ENCODE data around the gene NDRG2. TPM values are rescaled to one million over a fixed set of nuclear protein-coding genes. Genes with fewer than 3 reads are reported as not detected.

The NDRG2 gene
- polyA plus RNA-seq, 1 experiment: 1.0 TPM

GRCh38 chr14:21068521-21069387 is 43.9 kb upstream of the NDRG2 start:
- TF ChIP-seq CTCF (IDR thresholded peaks at IDR 0.05; ENCODE audit: low read depth, low read length): peak; percentile 73
- H3K27ac ChIP-seq (ENCODE audit: low read depth, low read length): peak overlapping the region; percentile 52

GRCh38 chr14:21066882-21067502 is 42.1 kb upstream of the NDRG2 start:
- Histone ChIP-seq H3K27ac (ENCODE audit: low read depth, low read length) (no peak overlapping the region), H3K9me3 (ENCODE audit: control insufficient read depth, insufficient read depth, low read length) (no peaks in the 10 kb centered on the region; the same call in 1 of the 2 replicates), H3K27me3 (ENCODE audit: control insufficient read depth, insufficient read depth, low read length) (no peaks in the 10 kb centered on the region), H3K4me3 (ENCODE audit: low read depth, low read length) (no peak overlapping the region)
- ChIA-PET CTCF (interaction anchor here (0.5 to 5.0 kb wide), 11 partner anchors 19 to 369 kb away, joined by 3 to 153 read pairs (median 9); no protein-coding TSS in a partner anchor), POLR2A (interaction anchor here (0.7 kb wide), 1 partner anchor 38 kb away, joined by 3 read pairs; no protein-coding TSS in a partner anchor)
- peak; percentile 33; the same call in 1 of the 2 replicates for TF ChIP-seq CTCF (IDR thresholded peaks at IDR 0.05; ENCODE audit: low read depth, low read length)
- no peak for DNase-seq (ENCODE audit: low read depth, low spot score)

More at GRCh38 chr14:21068521-21069387, 43.9 kb upstream of the NDRG2 start:
- no peak for DNase-seq (ENCODE audit: low read depth, low spot score)
- H3K4me3 ChIP-seq (ENCODE audit: low read depth, low read length): peak overlapping the region; percentile 82
- H3K9me3 ChIP-seq (ENCODE audit: control insufficient read depth, insufficient read depth, low read length): no peaks in the 10 kb centered on the region; the same call in 1 of the 2 replicates
- ChIA-PET POLR2A (interaction anchor here (0.6 to 1.6 kb wide), 3 partner anchors 19 to 77 kb away, joined by 3 to 4 read pairs (median 3); no protein-coding TSS in a partner anchor), CTCF (interaction anchor here (0.8 to 5.0 kb wide), 19 partner anchors 10 to 148 kb away, joined by 3 to 153 read pairs (median 7); partner anchors contain the start of gene TMEM253)
- H3K27me3 ChIP-seq (ENCODE audit: control insufficient read depth, insufficient read depth, low read length): no peaks in the 10 kb centered on the region

- no peak for TF ChIP-seq CTCF (IDR thresholded peaks at IDR 0.05; ENCODE audit: low read depth, low read length)
- Histone ChIP-seq H3K9me3 (ENCODE audit: control insufficient read depth, insufficient read depth, low read length) (no peaks in the 10 kb centered on the region), H3K4me3 (ENCODE audit: low read depth, low read length) (no peak overlapping the region), H3K27me3 (ENCODE audit: control insufficient read depth, insufficient read depth, low read length) (no peaks in the 10 kb centered on the region), H3K27ac (ENCODE audit: low read depth, low read length) (no peak overlapping the region)
- ChIA-PET CTCF (interaction anchor here (0.7 to 3.1 kb wide), 9 partner anchors 8 to 93 kb away, joined by 3 to 38 read pairs (median 4); no protein-coding TSS in a partner anchor), POLR2A (interaction anchor here (1.6 kb wide), 1 partner anchor 8 kb away, joined by 6 read pairs; no protein-coding TSS in a partner anchor)
- peak; percentile 54 for DNase-seq (ENCODE audit: low read depth, low spot score)
These were observed 38.6 kb upstream of the NDRG2 start for GRCh38 chr14:21063479-21063878.

- Histone ChIP-seq H3K27me3 (ENCODE audit: control insufficient read depth, insufficient read depth, low read length) (no peaks in the 10 kb centered on the region), H3K4me3 (ENCODE audit: low read depth, low read length) (no peak overlapping the region), H3K27ac (ENCODE audit: low read depth, low read length) (no peak overlapping the region), H3K9me3 (ENCODE audit: control insufficient read depth, insufficient read depth, low read length) (no peaks in the 10 kb centered on the region)
- DNase-seq (ENCODE audit: low read depth, low spot score): no peak
- ChIA-PET CTCF (interaction anchor here (1.6 to 3.1 kb wide), 5 partner anchors 10 to 56 kb away, joined by 6 to 38 read pairs (median 9); no protein-coding TSS in a partner anchor), POLR2A (no interaction called here)
- no peak for TF ChIP-seq CTCF (IDR thresholded peaks at IDR 0.05; ENCODE audit: low read depth, low read length)
These were observed 36.4 kb upstream of the NDRG2 start for GRCh38 chr14:21061347-21061668.
